HG03432 (cell line): Measurements from ENCODE around the gene KRTAP9-9.
"Not testable (repeated sequence)": the region's sequence is repeated elsewhere in the genome, so short reads cannot be mapped to it uniquely, and the experiment has no call there.

Experiments used
- ATAC-seq: cut with Tn5 transposase; IDR thresholded peaks from one replicate; pipeline ENCODE4 v1.9.1; 2021; ENCODE audit warnings: mild to moderate bottlenecking, moderate library complexity; ENCODE audit not compliant: unreplicated experiment

KRTAP9-9 gene

DNA sequence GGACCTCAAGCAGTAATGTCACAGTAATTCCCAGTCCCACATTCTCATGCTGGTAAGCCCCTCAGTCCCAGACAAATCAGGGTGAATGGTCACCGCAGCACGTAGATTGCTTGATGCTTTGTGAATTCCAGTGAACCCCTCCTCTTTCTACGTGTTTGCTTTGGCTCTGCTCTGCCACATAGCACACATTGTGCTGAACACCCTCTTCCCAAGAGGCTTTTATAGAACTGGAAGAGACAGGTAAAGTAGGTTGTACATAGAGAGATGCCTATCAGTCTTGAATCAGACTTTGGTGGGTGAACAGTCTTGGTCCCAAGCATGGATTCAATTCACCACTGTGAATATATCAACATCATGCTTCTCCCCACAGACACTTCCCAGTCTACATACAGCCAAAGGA, 9.4 kb downstream of the KRTAP9-9 start:
- ATAC-seq: no peak

DNA sequence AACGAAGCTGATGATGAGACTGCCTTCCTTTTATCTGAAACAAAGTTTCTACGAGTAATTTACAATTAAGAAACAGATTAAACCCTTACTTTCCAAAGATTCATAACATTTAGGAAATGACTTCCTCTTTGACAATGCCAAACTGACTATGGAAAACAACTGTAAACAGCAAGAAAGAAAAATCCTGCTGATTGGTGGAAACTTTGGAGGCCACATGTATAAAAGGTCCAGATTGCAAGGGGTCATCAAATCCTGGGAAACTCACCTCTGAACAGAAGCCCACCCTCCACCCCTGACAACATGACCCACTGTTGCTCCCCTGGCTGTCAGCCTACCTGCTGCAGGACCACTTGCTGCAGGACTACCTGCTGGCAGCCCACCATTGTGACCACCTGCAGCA, 9.9 kb downstream of the KRTAP9-9 start, which contains the start of gene KRTAP9-6:
Gene KRTAP9-6, plus strand, starts transcription at position 301 of the 400 bp plus-strand sequence. Its CDS starts 0 bp downstream, at position 301.
- no peak for ATAC-seq

DNA sequence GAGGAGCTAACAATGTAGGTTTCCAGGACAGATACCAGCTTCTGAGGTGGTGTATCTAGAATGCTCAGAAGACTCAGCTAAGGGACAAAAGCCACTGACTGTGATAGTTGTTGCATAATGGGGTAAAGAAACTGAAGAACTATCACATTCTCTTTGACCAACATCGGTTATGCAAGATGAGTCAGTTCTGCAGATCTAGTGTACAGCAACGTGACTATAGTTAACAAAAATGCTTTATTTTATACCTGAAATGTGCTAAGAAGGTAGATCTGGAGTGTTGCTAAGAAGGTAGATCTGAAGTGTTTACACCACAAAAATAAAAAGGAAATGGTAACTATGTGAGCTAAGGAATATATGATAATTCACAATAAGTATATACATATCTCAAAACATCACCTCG, 12.5 kb downstream of the KRTAP9-9 start:
- ATAC-seq: no peak

DNA sequence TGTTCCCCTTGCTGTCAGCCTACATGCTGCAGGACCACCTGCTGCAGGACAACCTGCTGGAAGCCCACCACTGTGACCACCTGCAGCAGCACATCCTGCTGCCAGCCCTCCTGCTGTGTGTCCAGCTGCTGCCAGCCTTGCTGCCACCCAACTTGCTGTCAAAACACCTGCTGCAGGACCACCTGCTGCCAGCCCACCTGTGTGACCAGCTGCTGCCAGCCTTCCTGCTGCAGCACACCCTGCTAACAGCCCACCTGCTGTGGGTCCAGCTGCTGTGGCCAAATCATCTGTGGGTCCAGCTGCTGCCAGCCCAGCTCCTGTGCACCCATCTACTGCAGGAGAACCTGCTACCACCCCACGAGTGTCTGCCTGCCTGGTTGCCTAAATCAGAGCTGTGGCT, 16.1 kb downstream of the KRTAP9-9 start:
- not testable (repeated sequence) for ATAC-seq

GRCh38 chr17:41271858-41272257, 16.7 kb downstream of the KRTAP9-9 start:
- ATAC-seq: no peak

DNA sequence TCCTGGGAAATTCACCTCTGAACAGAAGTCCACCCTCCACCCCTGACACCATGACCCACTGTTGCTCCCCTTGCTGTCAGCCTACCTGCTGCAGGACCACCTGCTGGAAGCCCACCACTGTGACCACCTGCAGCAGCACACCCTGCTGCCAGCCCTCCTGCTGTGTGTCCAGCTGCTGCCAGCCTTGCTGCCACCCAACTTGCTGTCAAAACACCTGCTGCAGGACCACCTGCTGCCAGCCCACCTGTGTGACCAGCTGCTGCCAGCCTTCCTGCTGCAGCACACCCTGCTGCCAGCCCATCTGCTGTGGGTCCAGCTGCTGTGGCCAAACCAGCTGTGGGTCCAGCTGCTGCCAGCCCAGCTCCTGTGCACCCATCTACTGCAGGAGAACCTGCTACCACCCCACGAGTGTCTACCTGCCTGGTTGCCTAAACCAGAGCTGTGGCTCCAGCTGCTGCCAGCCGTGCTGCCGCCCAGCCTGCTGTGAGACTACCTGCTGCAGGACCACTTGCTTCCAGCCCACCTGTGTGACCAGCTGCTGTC, 20.5 kb downstream of the KRTAP9-9 start, which contains the start of gene KRTAP9-7:
Gene KRTAP9-7, plus strand, starts transcription at position 51 of the 543 bp plus-strand sequence. Its CDS starts 0 bp downstream, at position 51.
- ATAC-seq: not testable (repeated sequence)

- no peak for ATAC-seq
These were observed 23.2 kb downstream of the KRTAP9-9 start for GRCh38 chr17:41278176-41278955.

DNA sequence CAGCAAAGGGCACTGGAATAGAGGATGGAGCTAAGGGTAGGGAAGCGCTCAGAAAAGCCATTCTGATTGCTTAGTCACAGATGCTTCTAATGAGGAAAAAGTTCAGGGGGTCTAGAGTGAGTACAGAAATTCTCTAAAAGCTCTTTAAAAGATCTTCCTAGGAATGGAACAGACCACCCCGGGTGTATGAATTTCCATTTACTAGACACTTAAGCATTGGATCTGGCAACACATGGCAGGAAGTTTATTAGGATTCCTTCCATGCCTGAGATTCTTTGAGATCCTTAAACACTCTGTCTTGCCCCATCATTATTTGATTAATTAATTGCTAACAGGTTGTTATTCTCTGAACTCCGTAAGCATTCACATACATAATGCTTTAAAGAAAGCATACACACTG, 28.9 kb downstream of the KRTAP9-9 start:
- ATAC-seq: no peak

DNA sequence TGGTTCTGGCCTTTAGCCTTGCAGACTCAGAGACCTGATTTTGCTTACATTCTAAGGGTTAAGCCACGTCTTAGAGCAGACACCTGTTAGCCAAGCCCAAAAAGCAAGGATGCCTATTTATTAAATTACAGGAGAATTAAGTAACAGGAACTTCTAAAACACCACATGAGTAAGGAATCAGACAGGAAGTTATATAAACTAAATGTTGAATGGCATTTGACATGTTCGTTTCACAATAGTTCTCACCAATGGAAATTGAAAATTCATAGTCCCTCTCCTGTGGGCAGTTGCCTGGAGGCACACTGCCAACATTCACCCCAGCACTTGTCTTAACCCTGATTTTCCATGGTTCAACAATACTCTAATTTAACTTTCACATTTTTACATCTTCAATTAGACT, 29.4 kb downstream of the KRTAP9-9 start:
- ATAC-seq: no peak

DNA sequence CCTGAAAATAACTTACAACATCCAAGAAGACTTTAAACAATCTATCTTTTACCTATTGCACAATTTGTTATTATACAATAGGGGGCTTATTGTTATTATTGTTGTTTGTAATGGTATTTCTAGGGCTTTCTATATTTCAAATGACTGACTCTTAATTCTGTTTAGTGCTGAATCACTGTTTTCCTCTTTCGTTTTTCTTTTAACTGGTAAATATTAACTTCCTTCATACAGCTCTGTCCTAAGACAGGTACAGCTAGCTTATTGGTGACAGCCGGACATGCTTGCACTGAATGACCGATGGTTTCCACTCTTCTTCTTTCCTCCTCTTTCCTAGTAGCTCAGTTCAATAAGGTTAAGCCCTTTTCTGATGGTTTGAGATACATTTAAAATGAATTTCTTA, 31.9 kb downstream of the KRTAP9-9 start:
- ATAC-seq: no peak

DNA sequence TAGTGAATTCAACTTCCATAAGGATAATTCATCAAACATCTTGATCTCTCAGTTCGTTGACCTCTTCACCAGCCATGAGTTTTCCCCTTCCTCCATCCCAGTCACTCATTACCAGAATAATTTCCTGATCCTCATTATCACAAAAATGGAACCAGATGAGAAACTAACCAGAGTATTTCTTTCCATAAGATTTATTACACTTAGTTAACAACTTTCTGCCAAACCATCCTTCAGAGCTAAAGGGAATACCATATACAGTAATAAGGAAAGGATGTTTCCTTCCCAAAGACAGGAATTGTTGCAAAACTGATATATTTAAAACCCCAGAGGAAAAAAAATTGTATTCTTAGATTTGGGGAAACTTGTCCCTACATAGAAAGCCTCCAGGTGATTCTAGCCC, 38.8 kb downstream of the KRTAP9-9 start:
- no peak for ATAC-seq

- ATAC-seq: no peak
These were observed 41.7 kb downstream of the KRTAP9-9 start for GRCh38 chr17:41296846-41297245.

- no peak for ATAC-seq
These were observed 43.4 kb downstream of the KRTAP9-9 start for GRCh38 chr17:41298458-41299135.

DNA sequence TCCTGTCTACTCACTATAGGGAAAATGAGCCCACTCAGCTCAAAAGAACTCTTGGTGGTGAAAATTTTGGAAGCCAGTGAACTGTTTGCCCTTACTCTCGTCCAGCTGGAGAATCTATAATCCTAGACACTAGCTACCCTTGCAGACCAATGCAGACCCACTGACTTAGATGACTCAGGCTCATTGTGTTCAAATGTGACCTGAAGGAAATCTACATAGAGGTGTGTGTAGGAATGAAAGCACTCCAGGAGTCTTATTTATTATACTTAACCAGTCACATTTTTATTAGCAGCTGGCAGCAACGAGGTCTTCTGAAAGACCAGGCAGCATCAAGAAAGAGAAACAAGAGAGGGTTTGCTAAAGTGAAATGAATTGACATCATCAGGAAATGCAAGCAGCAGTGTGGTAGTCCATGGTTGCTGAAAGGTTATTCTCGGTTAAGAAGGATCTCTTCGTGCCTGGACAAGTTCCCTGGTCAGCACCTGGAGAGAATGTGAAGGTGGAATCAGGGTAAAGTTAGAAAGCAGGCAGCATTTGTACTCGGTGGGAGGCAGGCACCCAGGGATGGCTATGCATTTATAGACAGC, 46.1 kb downstream of the KRTAP9-9 start:
- no peak for ATAC-seq

DNA sequence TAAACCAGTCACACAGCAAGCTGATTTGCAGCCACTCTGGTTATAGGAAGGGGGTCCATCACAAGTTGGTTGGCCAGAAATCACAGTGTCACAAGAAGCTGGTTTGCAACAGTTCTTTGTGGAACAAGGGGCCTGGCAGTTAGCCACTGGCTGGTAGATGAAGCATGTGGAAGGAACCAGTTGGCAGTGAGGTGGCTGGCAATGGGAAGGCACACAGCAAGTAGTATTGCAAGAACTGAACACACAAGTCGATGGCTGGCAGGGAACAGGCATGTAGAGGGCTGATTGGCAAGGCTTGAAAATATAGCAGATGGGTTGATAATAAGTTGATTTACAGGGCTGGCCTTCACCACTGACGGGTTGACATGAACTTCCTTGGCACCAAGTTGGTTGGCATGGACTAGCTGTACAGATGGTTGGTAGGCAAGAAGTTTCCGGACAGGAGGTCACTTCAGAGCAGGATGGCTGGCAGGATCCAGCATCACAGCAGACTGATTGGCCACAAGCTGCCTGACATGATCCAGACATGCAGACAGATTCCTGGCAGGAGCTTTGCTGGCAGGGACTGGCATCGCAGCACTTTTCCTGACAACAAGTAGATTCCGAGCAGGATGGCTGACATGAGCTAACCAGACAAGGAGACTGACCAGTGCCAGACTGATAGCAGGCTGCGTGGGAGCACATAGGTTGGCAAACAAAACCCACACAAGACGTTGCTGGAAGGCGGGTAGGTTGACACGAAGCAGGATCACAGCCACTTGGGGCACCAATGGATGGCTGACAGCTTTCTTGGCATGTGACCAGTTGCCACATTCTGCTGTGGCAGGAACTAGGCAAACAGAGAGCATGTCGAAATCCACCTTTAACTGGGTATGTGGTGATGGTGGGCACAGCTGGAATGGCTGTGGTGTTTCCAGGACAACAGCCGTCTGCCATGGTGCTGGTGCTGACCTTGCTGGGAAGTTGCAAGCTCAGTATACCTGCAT, 47.0 kb downstream of the KRTAP9-9 start, which contains the start of gene KRTAP29-1:
Gene KRTAP29-1, minus strand, starts transcription at position 936 of the 986 bp plus-strand sequence. Its CDS starts 0 bp downstream, at position 936.
- ATAC-seq: no peak

DNA sequence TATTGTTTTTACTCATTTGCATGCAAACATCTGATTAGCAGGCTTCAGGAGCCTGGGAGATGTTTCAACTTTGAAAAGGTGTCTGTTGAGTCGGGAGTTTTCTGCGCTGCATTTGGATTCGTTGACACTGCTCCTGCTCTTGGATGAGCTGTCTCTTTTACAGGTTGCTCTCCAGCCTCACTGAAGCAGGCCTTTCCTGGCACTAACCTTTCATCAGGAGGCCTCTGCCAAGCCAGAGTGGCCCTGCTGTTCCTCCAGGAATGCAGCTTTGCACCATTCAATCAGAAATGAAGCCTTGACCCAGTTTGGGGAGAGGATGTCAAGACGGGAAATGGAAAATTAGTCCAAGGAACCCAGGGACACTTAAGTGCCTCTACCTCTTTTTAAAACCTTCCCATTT, 47.8 kb downstream of the KRTAP9-9 start:
- no peak for ATAC-seq

DNA sequence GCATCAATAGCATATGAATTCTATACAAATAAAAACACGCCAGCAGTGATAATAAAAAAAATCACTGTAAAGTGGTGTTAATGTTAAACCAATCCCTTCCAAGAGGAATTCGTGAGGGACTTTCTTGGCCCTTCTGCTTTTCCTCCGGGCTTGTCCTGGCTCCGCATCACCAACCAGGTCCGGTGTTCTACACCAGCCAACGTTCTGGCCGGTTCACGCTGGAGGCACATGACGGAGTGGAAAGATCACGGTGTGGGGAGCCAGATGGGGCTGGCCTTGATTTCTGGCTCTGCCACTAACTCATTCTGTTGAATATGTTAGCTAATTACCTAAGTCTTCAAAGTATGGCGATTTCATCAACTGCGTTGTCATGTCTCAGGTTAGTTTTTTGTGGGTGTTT, 48.9 kb downstream of the KRTAP9-9 start:
- ATAC-seq: no peak
